G401.6 (cell line): ENCODE data around the gene AACS.
"Not testable (repeated sequence)": the region's sequence is repeated elsewhere in the genome, so short reads cannot be mapped to it uniquely, and the experiment has no call there.

Source experiments
- FAIRE-seq: peaks from 2 replicates; lab custom pipeline; 2012; peaks lifted over from hg19 to GRCh38; lab: Jason Lieb, UNC

Gene AACS

GRCh38 chr12:125125271-125125670 is 60.0 kb downstream of the AACS start:
- no peak for FAIRE-seq

GRCh38 chr12:125128439-125129178 is 63.4 kb downstream of the AACS start:
- FAIRE-seq = no peak

GRCh38 chr12:125129179-125129571 is 63.9 kb downstream of the AACS start:
- FAIRE-seq = no peak

GRCh38 chr12:125129591-125130255 is 64.5 kb downstream of the AACS start:
- no peak for FAIRE-seq

- FAIRE-seq = no peak
Observed at GRCh38 chr12:125131958-125132357, 66.7 kb downstream of the AACS start.

- FAIRE-seq = no peak
Observed at GRCh38 chr12:125132698-125133400, 67.6 kb downstream of the AACS start.

- no peak for FAIRE-seq
Observed at GRCh38 chr12:125133616-125134015, 68.4 kb downstream of the AACS start.

GRCh38 chr12:125134576-125134975 is 69.3 kb downstream of the AACS start:
- FAIRE-seq = no peak

GRCh38 chr12:125135906-125136305 is 70.7 kb downstream of the AACS start:
- FAIRE-seq = no peak

GRCh38 chr12:125136702-125137101 is 71.5 kb downstream of the AACS start:
- FAIRE-seq = no peak

- FAIRE-seq = no peak
Observed at GRCh38 chr12:125137766-125138344, 72.6 kb downstream of the AACS start.

- no peak for FAIRE-seq
Observed at GRCh38 chr12:125140279-125141209, 75.3 kb downstream of the AACS start.

- FAIRE-seq = not testable (repeated sequence)
Observed at GRCh38 chr12:125141210-125141573, 76.0 kb downstream of the AACS start.

GRCh38 chr12:125142601-125143000 is 77.4 kb downstream of the AACS start:
- no peak for FAIRE-seq

GRCh38 chr12:125143491-125143890 is 78.3 kb downstream of the AACS start:
- no peak for FAIRE-seq

GRCh38 chr12:125145196-125145595 is 80.0 kb downstream of the AACS start:
- no peak for FAIRE-seq

GRCh38 chr12:125148316-125148715 is 83.1 kb downstream of the AACS start:
- no peak for FAIRE-seq

- FAIRE-seq = no peak
Observed at GRCh38 chr12:125149160-125150108, 84.2 kb downstream of the AACS start.

GRCh38 chr12:125151284-125151683 is 86.0 kb downstream of the AACS start:
- no peak for FAIRE-seq

GRCh38 chr12:125152463-125152862 is 87.2 kb downstream of the AACS start:
- FAIRE-seq = no peak

GRCh38 chr12:125155366-125155765 is 90.1 kb downstream of the AACS start:
- FAIRE-seq = no peak
